ENCODE data around the gene LMBR1.

GRCh38 chr7:156889089-156889488, 3.9 kb downstream of the LMBR1 start:
- TF ChIP-seq, protein P1, sequence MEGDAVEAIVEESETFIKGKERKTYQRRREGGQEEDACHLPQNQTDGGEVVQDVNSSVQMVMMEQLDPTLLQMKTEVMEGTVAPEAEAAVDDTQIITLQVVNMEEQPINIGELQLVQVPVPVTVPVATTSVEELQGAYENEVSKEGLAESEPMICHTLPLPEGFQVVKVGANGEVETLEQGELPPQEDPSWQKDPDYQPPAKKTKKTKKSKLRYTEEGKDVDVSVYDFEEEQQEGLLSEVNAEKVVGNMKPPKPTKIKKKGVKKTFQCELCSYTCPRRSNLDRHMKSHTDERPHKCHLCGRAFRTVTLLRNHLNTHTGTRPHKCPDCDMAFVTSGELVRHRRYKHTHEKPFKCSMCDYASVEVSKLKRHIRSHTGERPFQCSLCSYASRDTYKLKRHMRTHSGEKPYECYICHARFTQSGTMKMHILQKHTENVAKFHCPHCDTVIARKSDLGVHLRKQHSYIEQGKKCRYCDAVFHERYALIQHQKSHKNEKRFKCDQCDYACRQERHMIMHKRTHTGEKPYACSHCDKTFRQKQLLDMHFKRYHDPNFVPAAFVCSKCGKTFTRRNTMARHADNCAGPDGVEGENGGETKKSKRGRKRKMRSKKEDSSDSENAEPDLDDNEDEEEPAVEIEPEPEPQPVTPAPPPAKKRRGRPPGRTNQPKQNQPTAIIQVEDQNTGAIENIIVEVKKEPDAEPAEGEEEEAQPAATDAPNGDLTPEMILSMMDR (IDR thresholded peaks at IDR 0.05; ENCODE audit: poor library complexity) = no peak
- TF ChIP-seq EZH2 (IDR thresholded peaks at IDR 0.05; ENCODE audit: borderline replicate concordance) = no peak
